ENCODE measurements around the gene DYRK4.
"Not testable (repeated sequence)": the region's sequence is repeated elsewhere in the genome, so short reads cannot be mapped to it uniquely, and the experiment has no call there.

Gene DYRK4, protein sequence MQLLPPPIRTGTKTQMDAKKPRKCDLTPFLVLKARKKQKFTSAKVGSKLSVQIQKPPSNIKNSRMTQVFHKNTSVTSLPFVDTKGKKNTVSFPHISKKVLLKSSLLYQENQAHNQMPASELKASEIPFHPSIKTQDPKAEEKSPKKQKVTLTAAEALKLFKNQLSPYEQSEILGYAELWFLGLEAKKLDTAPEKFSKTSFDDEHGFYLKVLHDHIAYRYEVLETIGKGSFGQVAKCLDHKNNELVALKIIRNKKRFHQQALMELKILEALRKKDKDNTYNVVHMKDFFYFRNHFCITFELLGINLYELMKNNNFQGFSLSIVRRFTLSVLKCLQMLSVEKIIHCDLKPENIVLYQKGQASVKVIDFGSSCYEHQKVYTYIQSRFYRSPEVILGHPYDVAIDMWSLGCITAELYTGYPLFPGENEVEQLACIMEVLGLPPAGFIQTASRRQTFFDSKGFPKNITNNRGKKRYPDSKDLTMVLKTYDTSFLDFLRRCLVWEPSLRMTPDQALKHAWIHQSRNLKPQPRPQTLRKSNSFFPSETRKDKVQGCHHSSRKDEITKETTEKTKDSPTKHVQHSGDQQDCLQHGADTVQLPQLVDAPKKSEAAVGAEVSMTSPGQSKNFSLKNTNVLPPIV

DNA sequence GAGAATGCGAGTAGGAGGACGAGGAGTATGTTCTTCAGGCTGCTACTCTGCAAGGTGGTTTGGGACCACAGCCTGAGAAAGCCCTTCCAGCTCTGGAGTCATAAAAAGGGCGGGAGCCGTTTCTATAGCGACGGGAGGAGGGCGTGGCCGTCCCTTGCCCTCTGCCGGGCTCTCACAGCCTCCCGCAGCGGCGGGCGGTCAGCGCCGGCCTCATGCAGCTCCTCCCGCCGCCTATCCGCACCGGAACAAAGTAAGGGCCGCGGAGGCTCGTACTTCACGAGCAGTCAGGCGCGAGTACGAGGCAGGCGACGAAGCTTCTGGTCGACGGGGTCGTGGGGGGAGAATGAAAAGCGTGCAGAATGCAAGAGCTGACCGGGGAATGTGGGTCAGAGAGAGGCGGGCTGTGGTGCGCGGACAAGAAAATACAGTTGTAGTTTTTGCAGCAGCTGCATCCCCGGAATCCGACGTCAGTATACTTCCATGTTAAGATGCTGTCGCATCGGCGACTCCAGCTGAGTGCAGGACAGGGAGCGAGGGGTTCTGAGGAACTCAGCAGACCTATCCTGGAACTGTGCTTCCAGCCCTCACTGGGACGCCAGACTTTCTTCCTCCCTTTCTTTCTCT, at the start of gene DYRK4:
TSS of gene DYRK4 (plus strand) at position 175 of the 624 bp plus-strand sequence. CDS start at position 213, 38 bp downstream.
- no peak for DNase-seq (ENCODE audit: low read depth in 4 of 4, low spot score in 1 of 4)

DNA sequence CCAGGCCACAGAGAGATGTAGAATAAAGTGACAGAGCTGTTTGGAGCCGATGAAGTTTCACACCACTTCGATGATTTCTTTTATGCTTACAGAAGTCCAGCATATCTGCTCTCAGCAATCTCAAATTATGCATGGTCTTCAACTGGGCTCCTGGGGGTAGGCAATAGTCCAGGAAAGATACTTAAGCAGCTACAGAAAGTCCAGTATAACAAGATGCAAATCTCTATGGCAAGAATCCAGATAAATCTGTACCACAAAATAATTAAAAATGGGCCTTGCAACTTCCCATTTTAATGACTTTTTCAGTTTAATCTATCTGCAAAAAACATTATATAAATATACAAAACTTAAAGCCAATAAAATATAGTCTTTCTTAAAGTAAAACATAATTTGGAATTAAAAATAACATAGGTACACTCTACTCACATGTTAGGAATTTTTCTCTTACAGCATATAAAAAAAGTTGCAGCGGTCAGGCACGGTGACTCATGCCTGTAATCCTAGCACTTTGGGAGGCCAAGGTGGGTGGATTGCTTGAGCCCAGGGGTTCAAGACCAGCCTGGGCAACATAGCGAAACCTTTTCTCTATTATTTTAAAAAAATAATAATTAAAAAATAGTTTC, 43.8 kb upstream of the DYRK4 start:
- no peak for DNase-seq (ENCODE audit: low read depth in 4 of 4, low spot score in 1 of 4)

DNA sequence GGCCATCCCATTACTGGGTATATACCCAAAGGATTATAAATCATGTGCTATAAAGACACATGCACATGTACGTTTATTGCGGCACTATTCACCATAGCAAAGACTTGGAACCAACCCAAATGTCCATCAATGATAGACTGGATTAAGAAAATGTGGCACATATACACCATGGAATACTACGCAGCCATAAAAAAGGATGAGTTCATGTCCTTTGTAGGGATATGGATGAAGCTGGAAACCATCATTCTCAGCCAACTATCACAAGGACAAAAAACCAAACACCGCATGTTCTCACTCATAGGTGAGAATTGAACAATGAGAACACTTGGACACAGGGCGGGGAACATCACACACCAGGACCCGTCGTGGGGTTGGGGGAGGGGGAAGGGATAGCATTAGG, 38.6 kb upstream of the DYRK4 start:
- not testable (repeated sequence) for DNase-seq (ENCODE audit: low read depth in 4 of 4, low spot score in 1 of 4)

DNA sequence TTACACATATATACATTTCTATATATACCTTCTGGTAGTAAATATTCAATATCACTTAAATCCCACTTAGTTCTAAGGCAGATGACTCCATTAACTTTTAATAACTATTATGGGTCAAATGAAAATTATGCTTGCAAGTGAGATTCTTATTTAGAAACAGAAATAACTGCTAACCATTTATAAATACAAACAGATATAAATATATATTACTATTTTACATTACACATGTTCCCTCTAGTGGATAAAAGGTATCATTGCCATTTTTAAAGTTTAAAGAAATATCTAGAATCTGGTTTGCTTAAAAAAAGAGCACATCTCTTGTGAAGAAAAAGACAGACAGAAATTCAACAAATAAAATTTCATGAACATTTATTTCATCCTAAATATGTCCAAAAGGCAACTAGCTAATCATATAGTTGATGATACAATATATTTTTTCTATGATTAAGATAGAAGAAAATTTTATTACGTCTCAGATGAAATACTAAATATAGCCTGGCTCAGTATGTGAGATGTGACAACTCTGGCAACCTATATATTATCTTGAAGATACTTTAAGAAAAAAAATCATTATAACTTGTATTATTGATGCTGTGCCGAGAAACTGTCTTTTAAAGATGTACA, 35.0 kb upstream of the DYRK4 start:
- no peak for DNase-seq (ENCODE audit: low read depth in 4 of 4, low spot score in 1 of 4)

DNA sequence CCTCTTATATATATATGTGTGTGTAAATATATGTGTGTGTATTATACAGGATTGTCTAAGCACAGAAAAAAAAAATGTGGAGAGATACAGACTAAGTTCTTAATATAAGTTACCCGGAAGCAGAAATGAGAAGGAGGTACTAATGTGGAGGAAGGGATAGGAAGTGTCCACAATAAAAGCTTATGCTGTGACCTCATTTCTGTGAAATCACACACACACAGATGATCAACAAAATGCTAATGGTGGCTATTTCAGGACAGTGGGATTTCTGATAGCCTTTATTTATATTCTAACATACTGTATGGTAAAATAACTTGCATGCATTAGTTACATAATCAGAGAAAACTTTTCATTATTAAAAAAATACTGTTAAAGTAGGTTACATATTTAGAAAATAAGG, 31.8 kb upstream of the DYRK4 start:
- no peak for DNase-seq (ENCODE audit: low read depth in 4 of 4, low spot score in 1 of 4)

DNA sequence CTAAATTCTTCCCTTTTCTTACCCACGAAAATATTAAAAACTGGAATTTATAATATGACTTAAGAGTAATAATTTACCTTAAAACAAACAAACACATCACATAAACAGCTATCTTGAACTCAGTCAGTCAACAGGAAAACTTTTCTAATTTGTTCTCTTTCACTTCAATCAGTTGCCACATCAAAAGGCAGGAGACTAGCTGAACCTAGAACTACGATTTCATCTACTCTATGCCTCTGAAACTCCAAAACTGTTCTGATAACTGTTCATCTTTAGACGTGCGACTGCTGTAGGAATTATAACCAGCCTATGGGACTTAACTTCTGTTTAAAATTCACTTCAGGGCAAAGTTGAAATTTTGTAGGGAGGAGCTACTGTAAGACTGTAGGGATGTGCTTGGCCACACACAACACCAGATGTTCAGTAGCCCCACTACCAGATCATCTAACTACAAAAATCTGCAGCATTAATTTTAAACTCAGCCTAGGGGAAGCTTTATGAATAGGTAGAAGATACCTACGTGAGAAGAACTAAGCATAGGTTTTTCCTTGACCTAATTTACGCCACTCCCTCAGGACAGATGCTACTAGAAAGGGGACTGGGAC, 30.9 kb upstream of the DYRK4 start:
- DNase-seq (ENCODE audit: low read depth in 4 of 4, low spot score in 1 of 4), result no peak

DNA sequence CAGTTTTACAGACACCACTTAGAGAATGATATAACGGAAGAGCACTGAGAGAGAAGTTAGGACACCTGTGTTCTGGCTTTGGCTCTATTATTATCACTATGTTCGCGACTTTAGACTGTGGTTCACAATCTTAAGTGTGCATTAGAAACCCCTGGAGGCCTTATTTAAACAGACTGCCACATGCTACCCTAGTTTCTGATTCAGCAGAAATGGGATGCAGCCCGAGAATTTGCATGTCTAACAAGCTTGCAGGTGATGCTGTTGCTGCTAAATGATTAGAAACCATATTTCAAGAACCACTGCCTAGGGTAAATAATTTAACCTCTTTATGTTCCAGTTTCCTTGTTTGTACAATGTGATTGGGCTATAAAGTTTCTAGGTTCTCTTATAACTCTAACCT, 26.9 kb upstream of the DYRK4 start:
- DNase-seq (ENCODE audit: low read depth in 4 of 4, low spot score in 1 of 4), result no peak

DNA sequence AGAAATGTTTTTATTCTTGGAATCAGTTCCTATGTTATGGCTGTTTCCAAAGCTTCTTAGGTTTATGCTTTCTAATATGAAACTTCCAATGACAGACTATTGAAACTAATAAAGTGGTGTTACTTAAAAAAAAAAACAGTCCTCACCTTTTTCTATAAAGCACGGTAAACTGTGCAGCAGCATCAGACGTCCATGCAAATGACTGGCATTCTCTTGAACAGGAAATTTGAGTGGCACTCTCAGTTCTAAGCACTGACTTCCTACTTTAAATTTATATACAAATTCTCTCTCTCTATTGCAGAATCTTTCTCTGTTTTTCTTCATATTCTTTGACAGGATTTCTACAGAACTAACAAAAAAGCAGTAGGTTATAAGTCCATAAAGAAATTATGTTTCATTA, 26.1 kb upstream of the DYRK4 start:
- no peak for DNase-seq (ENCODE audit: low read depth in 4 of 4, low spot score in 1 of 4)

DNA sequence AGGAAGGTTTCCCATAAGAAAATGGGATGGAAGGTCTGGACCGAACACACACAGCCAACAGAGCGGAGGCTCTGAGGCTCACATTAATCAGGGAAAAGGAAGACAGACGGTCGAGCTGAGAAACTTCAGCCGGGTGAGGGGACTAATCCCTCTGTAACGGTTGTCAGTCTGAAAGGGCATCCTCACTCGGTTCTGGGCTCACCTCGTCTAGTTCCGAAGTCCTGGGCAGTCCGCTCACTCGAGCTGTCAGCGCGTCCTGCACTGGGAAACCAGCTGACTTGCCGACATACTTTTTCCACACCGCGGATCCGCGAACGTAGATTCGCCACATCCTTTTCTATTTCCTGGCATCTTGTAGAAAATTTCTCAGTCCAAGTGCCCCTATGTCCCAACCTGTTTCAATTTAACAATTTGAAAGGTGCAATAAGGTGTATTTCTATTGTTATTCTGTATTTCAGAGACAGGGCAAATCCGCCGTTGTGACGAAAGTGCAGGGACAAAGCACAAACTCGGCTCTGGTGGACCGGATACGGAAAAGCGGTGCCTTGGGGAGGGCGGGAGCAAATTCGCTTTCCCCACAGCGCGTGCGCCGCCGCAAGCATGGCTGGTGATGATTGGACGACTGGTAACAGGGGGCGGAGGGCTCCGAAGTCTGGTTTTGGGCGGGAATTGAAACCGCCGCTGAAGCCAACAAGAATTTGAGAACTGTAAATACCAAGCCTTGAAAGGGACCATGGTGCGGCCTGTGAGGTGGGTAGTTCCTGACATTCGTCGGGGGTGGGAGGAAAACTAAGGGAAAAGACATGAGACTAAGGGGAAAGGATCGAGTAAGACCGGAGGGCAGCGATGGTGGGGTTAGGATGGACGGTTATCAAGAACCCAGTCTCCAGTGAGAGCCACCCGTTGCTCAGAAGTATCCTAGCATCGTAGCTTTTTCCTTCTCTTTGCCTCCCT, 23.5 kb upstream of the DYRK4 start, which contains the start of gene RAD51AP1:
TSS of gene RAD51AP1 (plus strand) at position 684 of the 954 bp plus-strand sequence. CDS start at position 734, 50 bp downstream.
- DNase-seq (ENCODE audit: low read depth in 4 of 4, low spot score in 1 of 4), result peak; percentile 88 to 91 (median 90)

DNA sequence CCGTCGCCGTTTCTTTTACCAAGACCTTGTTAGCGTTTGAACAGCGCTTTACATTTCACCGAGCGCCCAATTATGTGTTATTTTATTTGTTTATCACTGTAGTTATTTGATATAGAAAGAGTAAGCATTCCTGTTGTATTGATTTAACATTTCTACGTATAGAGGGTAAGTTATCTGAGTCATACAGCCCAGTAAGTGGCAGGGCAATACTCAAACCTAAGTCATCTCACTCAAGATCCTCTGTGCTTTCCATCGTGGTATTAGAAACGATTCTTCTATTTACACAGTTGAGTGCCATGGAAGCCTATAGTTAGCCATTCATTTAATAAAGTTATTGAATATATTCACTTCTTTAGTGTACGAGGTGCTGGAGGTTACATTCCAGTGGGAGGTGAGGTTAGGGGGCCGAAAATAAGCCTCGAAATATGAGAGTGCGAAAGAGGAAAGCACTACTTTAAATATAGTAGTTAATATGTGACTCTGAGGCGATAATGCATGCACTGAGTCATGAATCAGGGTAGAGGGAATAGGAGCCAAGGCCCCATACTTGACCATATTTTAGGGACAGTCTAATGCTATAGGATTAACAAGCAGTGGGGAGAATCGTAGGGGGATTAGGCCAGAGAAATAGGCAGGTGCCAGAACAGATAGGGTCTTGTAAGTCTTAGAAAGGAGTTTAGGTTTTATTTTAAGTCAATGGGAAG, 22.7 kb upstream of the DYRK4 start:
- no peak for DNase-seq (ENCODE audit: low read depth in 4 of 4, low spot score in 1 of 4)

DNA sequence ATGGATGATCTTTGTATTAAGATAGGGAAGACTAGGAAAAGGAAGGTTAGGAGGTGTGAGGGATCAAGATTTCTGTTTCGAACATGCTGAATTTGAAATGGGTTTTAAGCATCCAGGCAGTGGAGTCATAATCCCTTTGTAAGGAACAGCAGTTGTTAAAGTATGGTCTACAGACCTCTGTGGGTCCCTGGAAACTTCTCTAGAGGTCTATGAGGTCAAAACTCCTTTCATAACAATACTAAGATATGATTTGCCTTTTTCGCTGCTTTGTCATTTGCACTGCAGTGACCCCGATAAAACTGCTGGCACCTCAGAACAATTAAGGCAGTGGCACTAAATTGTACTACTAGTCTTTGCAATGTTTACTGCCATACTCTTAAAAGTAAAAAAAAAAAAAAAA, 21.8 kb upstream of the DYRK4 start:
- no peak for DNase-seq (ENCODE audit: low read depth in 4 of 4, low spot score in 1 of 4)

DNA sequence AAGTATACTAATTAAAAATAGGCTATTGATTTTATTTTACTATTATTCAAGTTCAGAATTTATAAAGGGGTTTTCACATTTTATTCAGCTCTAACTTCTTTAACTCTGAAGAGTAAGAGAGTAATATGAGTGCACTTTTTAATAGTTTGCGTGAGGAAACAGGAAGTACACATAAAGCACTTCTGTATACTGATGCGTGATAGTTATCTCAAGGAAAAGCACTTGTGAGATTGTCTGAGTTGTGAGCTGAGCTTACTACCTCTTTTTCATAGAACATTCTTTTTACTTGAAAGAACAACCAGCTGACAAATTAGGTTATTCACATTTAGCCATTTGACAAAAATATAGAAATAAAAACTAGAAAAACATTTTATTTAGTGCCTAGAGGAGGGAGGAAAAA, 21.4 kb upstream of the DYRK4 start:
- DNase-seq (ENCODE audit: low read depth in 4 of 4, low spot score in 1 of 4), result no peak

DNA sequence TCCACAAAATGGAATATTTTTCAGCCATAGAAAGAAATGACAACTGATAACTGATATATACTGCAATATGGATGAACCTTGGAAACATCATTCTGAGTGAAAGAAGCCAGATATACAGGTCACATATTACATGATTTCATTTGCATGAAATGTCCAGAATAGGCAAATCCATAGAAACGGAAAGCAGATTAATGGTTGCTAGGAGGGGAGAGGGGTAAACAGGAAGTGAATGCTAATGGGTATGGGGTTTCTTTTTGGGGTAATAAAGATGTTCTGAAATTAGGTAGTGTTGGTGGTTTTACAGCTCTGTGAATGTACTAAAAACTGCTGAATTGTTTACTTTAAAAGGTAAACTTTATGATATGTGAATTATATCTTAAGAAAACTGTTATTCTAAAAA, 16.8 kb upstream of the DYRK4 start:
- no peak for DNase-seq (ENCODE audit: low read depth in 4 of 4, low spot score in 1 of 4)

DNA sequence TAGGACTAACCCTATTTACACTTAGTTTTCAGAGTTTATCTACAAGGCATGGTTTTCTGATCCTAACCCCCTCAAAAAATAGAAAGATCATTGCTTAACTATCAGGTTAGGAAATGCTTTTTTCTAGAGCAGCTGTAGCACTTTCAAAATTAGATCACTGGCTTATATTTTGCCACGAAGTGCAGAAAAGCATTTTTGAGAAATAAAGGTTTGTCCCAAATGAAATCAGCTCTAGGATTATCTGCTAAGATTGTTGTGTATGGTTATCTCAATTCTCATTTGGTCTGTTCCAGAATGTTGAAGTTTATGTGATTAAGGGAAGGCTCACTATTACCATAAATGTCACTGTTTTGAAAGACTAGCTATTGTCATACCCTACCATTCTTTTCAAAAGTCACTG, 9.8 kb upstream of the DYRK4 start:
- no peak for DNase-seq (ENCODE audit: low read depth in 4 of 4, low spot score in 1 of 4)

DNA sequence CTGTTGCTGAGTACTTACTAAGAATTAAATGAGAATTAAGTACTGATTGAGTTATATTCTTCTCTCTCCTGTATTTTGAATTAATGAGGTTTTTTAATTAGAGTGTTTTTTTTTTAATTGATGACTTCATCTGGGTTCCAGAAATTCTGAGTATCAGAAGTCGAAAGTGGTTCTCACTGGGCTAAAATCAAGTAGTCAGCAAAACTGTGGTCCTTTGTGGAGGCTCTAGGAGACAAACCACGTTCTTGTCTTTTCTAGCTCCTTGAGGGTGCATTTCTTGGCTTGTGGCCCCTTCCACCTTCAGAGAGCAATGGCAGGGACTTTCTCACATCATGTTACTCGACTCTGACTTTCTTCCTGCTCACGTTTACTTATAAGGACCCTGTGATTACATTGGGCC, 8.1 kb upstream of the DYRK4 start:
- DNase-seq (ENCODE audit: low read depth in 4 of 4, low spot score in 1 of 4), result no peak

DNA sequence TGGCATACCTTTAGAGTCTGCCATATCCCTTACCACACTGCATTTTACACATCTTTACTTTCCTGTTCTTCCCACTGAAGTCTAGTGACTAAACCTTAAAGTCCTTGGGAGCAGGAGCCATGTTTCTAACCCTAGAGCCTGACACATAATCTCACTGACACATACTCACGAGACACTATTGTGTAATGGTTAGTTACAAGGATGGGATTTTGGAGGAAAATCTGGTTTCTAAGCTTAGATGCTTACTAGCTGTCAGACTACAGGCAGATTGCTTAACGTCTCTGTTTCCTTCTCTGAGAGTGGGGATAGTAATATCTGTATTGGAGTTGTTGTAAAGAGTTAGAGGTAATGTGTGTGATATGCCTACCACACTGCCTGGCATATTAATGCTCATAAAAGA, 6.2 kb upstream of the DYRK4 start:
- no peak for DNase-seq (ENCODE audit: low read depth in 4 of 4, low spot score in 1 of 4)

DNA sequence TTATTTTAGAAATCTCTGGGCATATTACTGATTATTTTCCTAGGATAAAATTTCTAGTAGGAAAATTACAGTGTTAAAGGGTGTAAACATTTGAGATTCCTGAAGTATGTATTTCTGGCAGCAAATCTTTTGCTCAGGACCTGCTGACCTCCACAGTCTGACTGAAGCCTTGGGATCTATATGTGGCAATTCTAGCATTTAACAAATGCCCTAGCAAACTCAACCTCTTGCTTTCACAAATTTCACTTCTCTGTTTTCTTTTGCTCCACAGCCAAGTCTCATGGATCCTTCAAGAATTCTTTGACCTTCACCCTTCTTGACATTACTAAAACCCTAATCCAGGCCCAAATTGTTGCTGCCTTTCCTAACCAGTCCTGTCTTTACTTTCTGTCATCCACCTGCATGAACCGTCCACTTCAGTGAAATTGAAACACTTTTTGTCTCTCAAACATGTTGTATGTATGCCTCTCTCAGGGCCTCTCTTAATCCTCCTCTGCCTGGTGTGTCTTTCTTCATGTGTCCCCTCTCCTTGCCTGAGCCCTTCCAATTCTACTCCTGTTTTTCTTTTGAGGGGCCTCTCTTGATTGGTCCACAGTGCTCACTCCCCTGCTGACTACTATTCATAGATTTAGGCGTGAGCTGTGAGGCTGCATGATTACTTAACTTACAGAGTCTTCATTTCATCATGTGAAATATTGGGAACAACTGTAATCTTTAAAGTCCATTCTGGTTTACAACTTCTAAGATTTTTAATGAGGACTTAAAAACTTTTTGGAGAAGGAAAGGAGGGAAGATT, 5.1 kb upstream of the DYRK4 start:
- DNase-seq (ENCODE audit: low read depth in 4 of 4, low spot score in 1 of 4), result no peak

DNA sequence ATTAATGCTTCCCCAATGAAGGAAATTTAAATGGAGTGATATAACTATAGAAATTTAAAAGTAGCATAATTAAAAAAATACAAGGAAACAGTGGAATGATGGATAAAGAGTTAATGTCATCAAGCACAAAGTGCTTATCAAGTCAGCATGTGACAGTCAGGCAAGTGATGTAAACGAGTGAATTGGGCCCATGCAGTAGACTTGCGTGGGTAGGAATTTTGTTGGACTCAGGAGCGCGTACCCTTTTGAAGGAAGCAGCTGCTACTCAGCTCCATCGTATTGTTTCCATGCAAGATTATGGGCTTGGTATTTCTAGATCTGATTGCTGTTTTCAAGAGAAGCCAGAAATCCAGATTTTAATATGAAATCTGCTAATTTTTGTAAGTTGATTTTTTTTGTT, 4.4 kb upstream of the DYRK4 start:
- DNase-seq (ENCODE audit: low read depth in 4 of 4, low spot score in 1 of 4), result no peak

All from stimulated activated CD4-positive, alpha-beta T cell treated with anti-CD3 and anti-CD28 coated beads, Interleukin-1b, Interleukin-23, amount 100 ng/mL, for 24 hours (primary cell).